Measurements from ENCODE around the gene ANGPTL1.

Gene ANGPTL1

GRCh38 chr1:178870944-178871343, at the start of gene ANGPTL1:
Gene ANGPTL1, minus strand, starts transcription at chr1:178871077. Its CDS starts 5,301 bp downstream, at chr1:178865776.
- DNase-seq (ENCODE audit: low spot score), result no peak

GRCh38 chr1:178919581-178919980, 48.7 kb upstream of the ANGPTL1 start:
- DNase-seq (ENCODE audit: low spot score), result no peak

- no peak for DNase-seq (ENCODE audit: low spot score)
Measured at GRCh38 chr1:178918955-178919354, 48.1 kb upstream of the ANGPTL1 start.

GRCh38 chr1:178918308-178918707, 47.4 kb upstream of the ANGPTL1 start:
- DNase-seq (ENCODE audit: low spot score), result no peak

GRCh38 chr1:178916448-178917174, 45.7 kb upstream of the ANGPTL1 start:
- DNase-seq (ENCODE audit: low spot score), result no peak

- DNase-seq (ENCODE audit: low spot score), result no peak
Measured at GRCh38 chr1:178912597-178912996, 41.7 kb upstream of the ANGPTL1 start.

- no peak for DNase-seq (ENCODE audit: low spot score)
Measured at GRCh38 chr1:178910023-178910422, 39.1 kb upstream of the ANGPTL1 start.

GRCh38 chr1:178908358-178908757, 37.5 kb upstream of the ANGPTL1 start:
- no peak for DNase-seq (ENCODE audit: low spot score)

GRCh38 chr1:178901482-178902125, 30.7 kb upstream of the ANGPTL1 start:
- no peak for DNase-seq (ENCODE audit: low spot score)

- DNase-seq (ENCODE audit: low spot score), result no peak
Measured at GRCh38 chr1:178899402-178899801, 28.5 kb upstream of the ANGPTL1 start.

- no peak for DNase-seq (ENCODE audit: low spot score)
Measured at GRCh38 chr1:178898401-178898800, 27.5 kb upstream of the ANGPTL1 start.

- no peak for DNase-seq (ENCODE audit: low spot score)
Measured at GRCh38 chr1:178895928-178896327, 25.1 kb upstream of the ANGPTL1 start.

- no peak for DNase-seq (ENCODE audit: low spot score)
Measured at GRCh38 chr1:178886551-178886950, 15.7 kb upstream of the ANGPTL1 start.

GRCh38 chr1:178885869-178886268, 15.0 kb upstream of the ANGPTL1 start:
- DNase-seq (ENCODE audit: low spot score), result no peak

- DNase-seq (ENCODE audit: low spot score), result no peak
Measured at GRCh38 chr1:178881950-178882349, 11.1 kb upstream of the ANGPTL1 start.

GRCh38 chr1:178877896-178878295, 7.0 kb upstream of the ANGPTL1 start:
- no peak for DNase-seq (ENCODE audit: low spot score)

- no peak for DNase-seq (ENCODE audit: low spot score)
Measured at GRCh38 chr1:178875936-178876335, 5.1 kb upstream of the ANGPTL1 start.

GRCh38 chr1:178874966-178875365, 4.1 kb upstream of the ANGPTL1 start:
- DNase-seq (ENCODE audit: low spot score), result no peak

GRCh38 chr1:178871551-178872320, 859 bp upstream of the ANGPTL1 start:
- no peak for DNase-seq (ENCODE audit: low spot score)

- DNase-seq (ENCODE audit: low spot score), result no peak
Measured at GRCh38 chr1:178870221-178870620, 656 bp downstream of the ANGPTL1 start.

GRCh38 chr1:178869119-178869697, 1.7 kb downstream of the ANGPTL1 start:
- DNase-seq (ENCODE audit: low spot score), result peak; percentile 6

GRCh38 chr1:178868706-178869105, 2.2 kb downstream of the ANGPTL1 start:
- no peak for DNase-seq (ENCODE audit: low spot score)

- DNase-seq (ENCODE audit: low spot score), result peak; percentile 8
Measured at GRCh38 chr1:178867670-178868069, 3.2 kb downstream of the ANGPTL1 start.
